SJSA1 (cell line): Measurements from ENCODE around the gene IL36G. TPM values are rescaled to one million over a fixed set of nuclear protein-coding genes. Genes with fewer than 3 reads are reported as not detected.

ENCODE experiments used
- DNase-seq, 2 experiments: peaks; one replicate each; pipeline ENCODE4 v3.0.0-alpha.2; 2015 to 2020; ENCODE audit warnings: low spot score in 2 of 2, low read depth in 1 of 2
- H3K27ac ChIP-seq: fragments of 250-450 bp; sonication (Bioruptor Pico); 2 replicates; pipeline ENCODE4 v1.5.1; 2020; ENCODE audit warnings: mild to moderate bottlenecking, moderate library complexity
- H3K27me3 ChIP-seq: fragments of 250-450 bp; sonication (Bioruptor Pico); replicated peaks from 2 replicates; pipeline ENCODE4 v1.5.1; 2020; ENCODE audit warnings: mild to moderate bottlenecking, moderate library complexity
- H3K36me3 ChIP-seq: fragments of 250-450 bp; sonication (Bioruptor Pico); 2 replicates; pipeline ENCODE4 v1.5.1; 2020; ENCODE audit warnings: mild to moderate bottlenecking
- H3K4me1 ChIP-seq: fragments of 250-450 bp; sonication (Bioruptor Pico); replicated peaks from 2 replicates; pipeline ENCODE4 v1.6.1; 2021; ENCODE audit warnings: mild to moderate bottlenecking
- H3K4me3 ChIP-seq: fragments of 250-450 bp; sonication (Bioruptor Pico); 2 replicates; pipeline ENCODE4 v1.5.1; 2020; ENCODE audit warnings: mild to moderate bottlenecking
- H3K9me3 ChIP-seq: fragments of 250-450 bp; sonication (Bioruptor Pico); replicated peaks from 2 replicates; pipeline ENCODE4 v1.5.1; 2020; ENCODE audit warnings: mild to moderate bottlenecking
- total RNA-seq: library from RNA; depleted of rRNA; stranded (reverse); fragments of >200 nt; shearing (Covaris generic); gene quantifications from 2 replicates; pipeline ENCODE4 v1.2.3, GENCODE V29; 2014

Gene IL36G
- total RNA-seq, 1 experiment from 2014 or later: not detected

DNA sequence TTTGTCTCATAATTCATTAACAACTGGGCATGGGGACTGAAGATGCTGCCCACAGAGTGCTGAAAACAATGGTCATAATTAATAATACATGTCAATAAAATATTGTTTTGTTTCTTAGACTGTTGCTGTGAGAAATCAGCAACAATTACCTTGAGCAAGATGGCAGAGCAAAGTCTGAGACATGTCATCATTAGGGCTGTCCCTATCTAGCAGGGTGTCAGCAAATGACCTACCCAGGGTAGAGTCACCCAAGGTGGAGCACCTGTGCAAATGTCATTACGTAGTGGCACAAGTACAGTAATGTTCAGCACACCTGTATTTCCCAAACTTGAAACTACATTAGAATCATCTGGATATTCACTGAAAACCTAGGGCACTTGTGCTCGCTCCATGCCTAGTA is 16.8 kb downstream of the IL36G start:
- no peak for DNase-seq
- no peaks in the 10 kb centered on the region for H3K27me3 ChIP-seq
- H3K36me3 ChIP-seq: no peaks in the 10 kb centered on the region
- H3K27ac ChIP-seq: no peak overlapping the region
- no peaks in the 10 kb centered on the region for H3K9me3 ChIP-seq
- no peaks in the 10 kb centered on the region for H3K4me1 ChIP-seq
- H3K4me3 ChIP-seq: no peak overlapping the region

DNA sequence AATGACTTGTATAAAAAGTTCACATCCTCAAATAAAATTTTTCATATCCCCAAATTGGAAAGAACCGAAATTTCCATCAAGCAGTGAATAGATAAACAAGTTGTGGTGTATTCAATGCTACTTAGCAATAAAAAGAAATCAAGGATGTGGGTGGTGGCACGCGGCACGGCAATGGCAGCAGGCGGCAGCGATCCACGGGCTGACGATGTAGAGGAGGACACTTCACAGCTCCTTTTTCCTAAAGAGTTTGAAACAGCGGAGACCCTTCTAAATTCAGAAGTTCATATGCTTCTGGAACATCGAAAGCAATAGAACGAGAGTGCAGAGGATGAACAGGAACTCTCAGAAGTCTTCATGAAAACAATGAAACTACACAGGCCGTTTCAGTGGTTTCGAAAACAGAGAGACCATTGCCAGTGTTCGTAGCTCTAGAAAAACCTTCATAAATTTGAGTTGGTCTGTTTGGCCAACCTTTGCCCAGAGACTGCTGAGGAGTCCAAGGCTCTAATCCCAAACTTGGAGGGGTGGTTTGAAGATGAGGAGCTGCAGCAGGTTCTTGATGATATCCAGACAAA is 17.6 kb downstream of the IL36G start:
- H3K27me3 ChIP-seq: no peaks in the 10 kb centered on the region
- 0 out of 2 replicates have a peak, but pooled peaks cover 5% of the 10 kb centered on the region for H3K9me3 ChIP-seq
- H3K27ac ChIP-seq: no peak overlapping the region
- no peak overlapping the region for H3K4me3 ChIP-seq
- DNase-seq: no peak
- H3K36me3 ChIP-seq: no peaks in the 10 kb centered on the region
- no peaks in the 10 kb centered on the region for H3K4me1 ChIP-seq

DNA sequence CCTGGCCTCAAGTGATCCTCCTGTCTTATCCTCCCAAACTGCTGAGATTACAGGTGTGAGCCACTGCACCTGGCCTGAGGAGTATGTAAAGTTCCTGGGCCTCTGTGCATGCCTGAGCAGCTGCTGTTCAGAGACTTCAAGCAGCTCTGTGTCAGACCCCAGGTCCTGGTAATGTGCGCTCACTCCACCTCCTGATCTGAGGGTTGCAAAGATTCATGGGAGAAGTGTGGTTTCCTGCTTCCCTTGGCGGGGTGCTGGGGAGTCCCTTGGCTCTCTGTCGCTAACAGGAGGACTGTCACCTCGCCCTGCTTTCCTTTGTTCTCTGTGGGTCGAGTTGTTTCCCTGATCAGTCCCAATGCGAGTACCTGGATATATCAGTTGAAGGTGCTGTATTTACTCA is 18.8 kb downstream of the IL36G start:
- Histone ChIP-seq H3K36me3 (no peaks in the 10 kb centered on the region), H3K27me3 (no peaks in the 10 kb centered on the region), H3K27ac (no peak overlapping the region), H3K9me3 (0 out of 2 replicates have a peak, but pooled peaks cover 6% of the 10 kb centered on the region), H3K4me1 (no peaks in the 10 kb centered on the region), H3K4me3 (no peak overlapping the region)
- no peak for DNase-seq

DNA sequence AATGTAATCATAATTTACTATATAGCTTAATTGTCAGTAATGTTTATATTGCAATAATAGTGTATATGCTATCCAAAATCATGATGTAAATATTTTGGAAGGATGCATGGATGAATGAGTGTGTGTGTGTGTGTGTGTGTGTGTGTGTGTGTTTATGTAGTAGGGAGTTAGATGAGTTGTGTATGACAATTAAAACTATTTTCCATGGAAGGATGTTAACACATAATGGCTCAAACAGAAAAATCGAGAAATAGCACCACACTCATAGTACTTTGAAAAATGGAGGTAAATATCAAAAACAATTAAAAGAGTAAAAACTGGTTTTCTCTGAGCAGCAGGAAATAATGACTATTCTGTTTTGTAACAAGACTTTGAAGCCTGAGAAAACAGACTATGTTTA is 19.3 kb downstream of the IL36G start:
- no peaks in the 10 kb centered on the region for H3K36me3 ChIP-seq
- no peaks in the 10 kb centered on the region for H3K4me1 ChIP-seq
- H3K4me3 ChIP-seq: no peak overlapping the region
- H3K27ac ChIP-seq: no peak overlapping the region
- H3K9me3 ChIP-seq: 0 out of 2 replicates have a peak, but pooled peaks cover 6% of the 10 kb centered on the region
- DNase-seq: no peak
- no peaks in the 10 kb centered on the region for H3K27me3 ChIP-seq

DNA sequence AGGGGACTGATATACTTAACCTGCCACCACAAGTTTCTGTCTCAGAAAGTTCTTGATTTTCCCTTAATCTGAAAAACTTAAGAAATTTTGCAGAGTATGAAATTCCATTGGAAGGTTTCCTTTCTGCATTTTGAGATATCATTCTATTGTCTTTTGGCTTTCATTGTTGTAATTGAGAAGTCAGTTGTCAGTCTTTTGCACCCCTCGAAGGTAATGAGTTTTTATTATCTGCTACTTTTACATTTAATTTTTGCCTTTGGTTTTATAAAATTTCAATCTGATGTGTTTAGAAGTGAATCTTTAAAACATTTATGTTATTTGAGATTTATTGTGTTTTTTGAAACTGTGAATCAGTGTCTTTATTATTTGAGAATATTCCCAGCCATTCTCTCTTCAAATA is 22.6 kb downstream of the IL36G start:
- DNase-seq: no peak
- Histone ChIP-seq H3K27ac (no peak overlapping the region), H3K4me1 (no peaks in the 10 kb centered on the region), H3K9me3 (0 out of 2 replicates have a peak, but pooled peaks cover 6% of the 10 kb centered on the region), H3K36me3 (no peaks in the 10 kb centered on the region), H3K4me3 (no peak overlapping the region), H3K27me3 (no peaks in the 10 kb centered on the region)

DNA sequence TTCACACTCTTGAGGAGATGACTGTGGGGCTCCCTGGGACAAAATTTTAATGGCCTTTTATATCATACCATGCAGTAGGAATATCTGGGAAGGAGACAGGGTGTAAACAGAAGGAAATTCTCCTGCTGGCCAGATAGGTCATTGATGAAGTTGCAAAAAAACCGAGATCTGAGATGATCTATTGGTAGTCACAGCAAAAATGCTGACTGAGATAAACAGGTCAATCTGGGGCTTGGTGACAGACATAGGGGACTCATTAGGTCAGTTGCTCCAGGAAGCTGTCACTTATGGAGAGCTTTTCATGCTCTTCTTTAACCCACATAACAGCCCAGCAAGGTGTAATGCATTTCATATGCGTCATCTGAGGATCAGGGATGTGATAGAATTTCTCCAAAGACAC is 24.9 kb downstream of the IL36G start:
- no peak for DNase-seq
- H3K27me3 ChIP-seq: no peaks in the 10 kb centered on the region
- H3K27ac ChIP-seq: no peak overlapping the region
- no peak overlapping the region for H3K4me3 ChIP-seq
- H3K4me1 ChIP-seq: no peaks in the 10 kb centered on the region
- H3K9me3 ChIP-seq: 0 out of 2 replicates have a peak, but pooled peaks cover 6% of the 10 kb centered on the region
- H3K36me3 ChIP-seq: no peaks in the 10 kb centered on the region

DNA sequence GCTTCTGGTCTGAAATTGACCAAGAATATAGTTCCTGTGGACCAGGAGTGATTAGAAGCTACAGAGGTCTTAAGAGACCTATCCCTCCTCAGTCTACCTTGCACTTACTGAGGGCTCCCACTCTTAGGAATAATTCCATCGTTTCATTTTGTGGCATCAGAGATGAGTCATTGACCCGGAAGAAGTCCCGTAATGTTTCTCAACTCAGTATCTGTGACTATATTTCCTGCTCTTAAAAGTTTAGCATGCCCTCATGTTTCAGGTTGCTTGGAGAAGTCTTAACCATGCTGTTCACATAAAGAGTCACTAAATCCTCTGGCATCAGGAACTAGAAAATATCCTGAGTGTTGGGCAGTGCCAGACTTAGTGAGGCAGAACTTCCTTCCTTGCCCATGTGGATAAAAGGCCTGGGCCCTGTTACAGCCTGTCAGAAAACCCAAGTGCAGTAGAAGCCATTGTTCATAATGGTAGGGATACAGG is 27.3 kb downstream of the IL36G start, which contains the start of gene IL36A:
TSS of gene IL36A (plus strand) at position 430 of the 480 bp plus-strand sequence. CDS start 413 bp downstream, outside the sequence.
- Histone ChIP-seq H3K27me3 (no peaks in the 10 kb centered on the region), H3K9me3 (0 out of 2 replicates have a peak, but pooled peaks cover 4% of the 10 kb centered on the region), H3K36me3 (no peaks in the 10 kb centered on the region), H3K27ac (no peak within 1 kb of the TSS), H3K4me1 (no peaks in the 10 kb centered on the region), H3K4me3 (no peak within 1 kb of the TSS)
- no peak for DNase-seq

DNA sequence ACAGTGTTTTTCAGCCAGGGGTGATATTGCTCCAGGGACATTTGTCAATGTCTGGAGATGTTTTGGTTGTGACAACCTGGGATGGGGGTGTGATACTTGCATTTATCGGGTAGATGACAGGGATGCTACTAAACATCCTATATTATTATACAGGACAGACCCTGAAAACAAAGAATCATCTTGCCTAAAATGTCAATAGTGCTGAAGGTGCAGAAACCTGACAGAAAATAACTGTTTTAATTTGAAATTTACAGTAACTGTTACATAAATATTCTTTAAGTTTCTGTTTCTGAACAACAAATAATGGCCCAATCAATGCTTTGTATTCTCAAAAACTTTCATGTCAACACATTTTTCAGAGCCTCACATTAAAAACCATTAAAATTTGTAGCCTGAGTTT is 29.4 kb downstream of the IL36G start:
- Histone ChIP-seq H3K27me3 (no peaks in the 10 kb centered on the region), H3K27ac (no peak overlapping the region), H3K4me3 (no peak overlapping the region), H3K9me3 (no peaks in the 10 kb centered on the region), H3K36me3 (no peaks in the 10 kb centered on the region), H3K4me1 (no peaks in the 10 kb centered on the region)
- DNase-seq: no peak

DNA sequence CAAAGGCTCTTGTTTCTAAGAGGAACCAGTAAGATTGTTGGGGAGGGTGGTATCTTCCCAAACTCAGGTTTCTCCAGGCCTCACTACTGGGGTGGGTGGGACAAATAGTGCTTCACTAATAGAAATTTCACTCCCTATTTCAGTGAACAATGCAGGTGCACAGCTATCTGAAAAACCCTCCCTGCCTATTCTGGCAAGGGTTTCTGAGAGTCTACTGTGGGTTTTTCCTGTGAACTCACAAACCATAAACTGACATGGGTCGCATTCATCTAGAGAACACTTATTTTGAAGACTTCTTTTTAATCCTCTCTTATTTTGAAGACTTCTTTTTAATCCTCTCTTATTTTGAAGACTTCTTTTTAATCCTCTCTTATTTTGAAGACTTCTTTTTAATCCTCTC is 31.8 kb downstream of the IL36G start:
- Histone ChIP-seq H3K9me3 (no peaks in the 10 kb centered on the region), H3K4me3 (no peak overlapping the region), H3K27me3 (peaks cover 4% of the 10 kb centered on the region; the same call in 1 of the 2 replicates), H3K36me3 (no peaks in the 10 kb centered on the region), H3K27ac (no peak overlapping the region), H3K4me1 (no peaks in the 10 kb centered on the region)
- no peak for DNase-seq

DNA sequence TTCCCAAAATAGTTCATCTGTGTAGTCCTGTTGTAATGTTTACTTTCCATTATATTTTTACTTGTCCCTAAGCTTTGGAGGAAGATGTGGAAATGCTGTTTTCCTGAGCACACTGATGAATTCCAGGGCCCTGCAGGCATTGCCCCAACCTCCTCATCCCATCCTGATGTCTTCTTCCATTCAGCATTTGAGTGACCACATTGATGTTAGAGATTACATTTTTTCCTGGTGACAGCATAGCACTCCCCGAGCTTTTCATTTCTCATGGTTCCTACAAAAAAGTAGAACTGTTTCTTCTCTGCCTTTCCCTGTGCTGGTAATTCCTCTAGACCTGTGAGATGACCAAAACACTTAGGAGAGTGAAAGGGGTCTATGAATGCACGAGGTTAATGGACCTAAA is 32.3 kb downstream of the IL36G start:
- Histone ChIP-seq H3K4me1 (no peaks in the 10 kb centered on the region), H3K36me3 (no peaks in the 10 kb centered on the region), H3K4me3 (no peak overlapping the region), H3K27me3 (peaks cover 9% of the 10 kb centered on the region), H3K27ac (no peak overlapping the region), H3K9me3 (no peaks in the 10 kb centered on the region)
- no peak for DNase-seq

DNA sequence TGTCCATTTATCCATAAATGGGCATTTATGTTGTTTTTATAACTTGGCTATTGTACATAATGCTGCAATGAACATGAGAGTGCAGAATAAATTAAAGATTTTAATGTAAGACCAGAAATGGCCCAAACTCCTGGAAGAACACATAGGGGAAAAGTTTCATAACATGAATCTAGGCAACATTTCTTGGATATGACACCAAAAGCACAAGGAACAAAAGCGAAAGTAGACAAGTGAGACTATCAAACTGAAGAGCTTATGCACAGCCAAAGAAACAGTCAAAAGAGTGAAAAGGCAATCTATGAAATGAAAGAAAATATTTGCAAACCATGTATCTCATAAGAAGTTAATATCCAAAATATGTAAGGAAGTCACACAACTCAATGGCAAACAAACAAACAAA is 33.3 kb downstream of the IL36G start:
- Histone ChIP-seq H3K4me1 (no peaks in the 10 kb centered on the region), H3K4me3 (no peak overlapping the region), H3K27me3 (peaks cover 10% of the 10 kb centered on the region), H3K36me3 (no peaks in the 10 kb centered on the region), H3K9me3 (no peaks in the 10 kb centered on the region), H3K27ac (no peak overlapping the region)
- DNase-seq: no peak

DNA sequence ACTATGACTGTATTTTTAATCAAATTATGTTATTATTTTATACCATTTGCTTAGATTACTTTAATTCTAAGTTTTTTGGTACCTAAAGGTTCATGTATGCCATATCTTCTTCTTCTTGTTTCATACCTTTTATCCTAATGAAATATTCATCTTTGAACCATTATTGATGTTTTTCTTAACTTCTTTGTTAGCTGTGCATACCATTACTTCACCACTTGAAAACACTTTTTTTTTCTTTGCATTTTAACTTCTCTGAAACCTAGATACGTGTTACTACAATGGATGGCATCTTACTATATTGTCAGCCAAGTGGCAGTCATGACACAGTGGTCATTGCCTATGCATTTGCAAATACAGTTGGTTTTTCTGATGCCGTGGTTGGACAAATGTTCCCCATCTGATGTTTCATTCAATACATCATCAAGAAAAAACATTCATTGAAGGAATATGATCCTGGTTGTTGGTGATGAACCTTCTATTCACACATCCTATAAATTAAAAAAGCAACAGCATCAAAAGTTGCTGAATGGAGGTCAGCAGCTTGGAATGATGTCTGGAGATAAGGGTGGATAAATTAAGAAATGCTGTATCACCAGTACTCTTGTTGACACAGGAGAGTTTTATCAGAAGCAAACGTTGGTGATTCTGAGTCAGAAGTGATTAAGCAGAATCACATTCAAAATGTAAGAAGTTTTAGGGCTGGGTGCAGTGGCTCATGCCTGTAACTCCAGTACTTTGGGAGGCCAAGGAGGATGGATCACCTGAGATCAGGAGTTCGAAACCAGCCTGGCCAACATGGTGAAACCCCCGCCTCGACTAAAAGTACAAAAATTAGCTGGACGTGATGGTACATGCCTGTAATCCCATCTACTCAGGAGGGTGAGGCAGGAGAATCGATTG is 34.9 kb downstream of the IL36G start:
- no peaks in the 10 kb centered on the region for H3K4me1 ChIP-seq
- no peak overlapping the region for H3K27ac ChIP-seq
- H3K4me3 ChIP-seq: no peak overlapping the region
- DNase-seq: no peak
- no peaks in the 10 kb centered on the region for H3K36me3 ChIP-seq
- H3K27me3 ChIP-seq: peaks cover 10% of the 10 kb centered on the region
- H3K9me3 ChIP-seq: no peaks in the 10 kb centered on the region

DNA sequence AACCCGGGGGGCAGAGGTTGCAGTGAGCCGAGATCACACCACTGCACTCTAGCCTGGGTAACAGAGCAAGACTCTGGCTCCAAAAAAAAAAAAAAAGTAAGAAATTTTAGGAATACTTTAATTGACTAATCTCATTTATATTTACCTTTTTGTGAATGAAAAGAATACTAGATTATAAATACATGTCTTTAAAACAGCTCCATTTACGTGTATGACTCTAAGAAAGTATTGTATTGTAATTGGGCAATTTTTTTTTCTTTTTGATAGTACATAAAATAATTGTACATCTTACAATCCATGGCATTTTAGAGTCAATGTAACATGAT is 35.5 kb downstream of the IL36G start:
- Histone ChIP-seq H3K4me3 (no peak overlapping the region), H3K9me3 (no peaks in the 10 kb centered on the region), H3K4me1 (no peaks in the 10 kb centered on the region), H3K27ac (no peak overlapping the region), H3K27me3 (peaks cover 10% of the 10 kb centered on the region), H3K36me3 (no peaks in the 10 kb centered on the region)
- no peak for DNase-seq

DNA sequence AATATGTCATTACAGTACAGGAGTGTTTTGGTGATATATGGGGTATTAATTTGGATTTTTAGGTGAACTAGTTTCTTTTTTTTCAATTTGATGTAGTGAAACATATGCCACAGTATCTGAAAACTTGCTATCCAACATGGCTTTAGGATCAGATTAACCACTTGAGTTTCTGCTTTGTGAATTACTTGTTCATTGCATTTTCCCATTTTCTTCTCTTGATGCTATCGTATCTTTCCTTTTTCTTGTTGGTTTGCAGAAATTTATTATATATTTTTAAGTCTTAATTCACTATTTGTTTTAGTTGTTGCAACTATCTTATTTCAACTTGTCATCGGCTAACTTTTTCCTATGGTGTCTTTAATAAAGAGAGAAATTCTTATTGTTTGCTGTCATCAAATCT is 36.3 kb downstream of the IL36G start:
- no peak overlapping the region for H3K4me3 ChIP-seq
- H3K27ac ChIP-seq: no peak overlapping the region
- no peaks in the 10 kb centered on the region for H3K9me3 ChIP-seq
- H3K27me3 ChIP-seq: peaks cover 13% of the 10 kb centered on the region
- DNase-seq: no peak
- no peaks in the 10 kb centered on the region for H3K4me1 ChIP-seq
- H3K36me3 ChIP-seq: no peaks in the 10 kb centered on the region
